ENCODE data around the gene ARHGEF16.

ARHGEF16 gene

DNA sequence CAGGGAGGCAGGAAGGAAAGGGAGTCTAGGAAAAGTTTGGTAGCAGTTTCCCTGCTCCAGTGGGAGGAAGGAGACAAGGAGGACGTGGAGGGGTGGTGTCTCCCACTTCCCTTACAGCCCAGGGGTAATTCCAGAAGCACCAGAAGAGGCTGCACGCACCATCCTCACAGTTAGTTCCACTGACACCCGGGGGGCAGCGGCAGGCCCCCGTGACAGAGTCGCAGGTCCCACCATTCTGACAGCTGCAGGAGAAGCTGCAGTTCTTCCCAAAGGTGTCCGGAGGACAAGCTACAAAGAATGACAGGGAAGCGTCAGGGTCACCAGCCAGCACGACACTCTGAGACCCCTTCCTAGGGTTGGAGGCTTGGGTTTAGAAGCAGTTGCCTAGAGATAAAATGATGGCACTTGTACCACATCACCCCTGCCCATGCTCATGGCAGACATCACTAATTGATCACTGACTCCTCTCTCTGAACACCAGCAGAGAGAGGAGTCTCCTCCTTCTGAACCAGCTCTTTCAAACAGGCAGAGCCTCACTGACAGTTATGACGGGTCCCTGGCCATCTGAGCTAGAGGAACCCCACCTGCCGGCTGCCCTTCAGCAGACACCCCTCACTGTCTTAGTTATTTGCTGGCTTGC lies 53.3 kb downstream of the ARHGEF16 start:
- no peak for DNase-seq
- Mint-ChIP-seq H3K27ac (no peak overlapping the region), H3K27me3 (ENCODE audit: low read depth, poor library complexity) (no peaks in the 10 kb centered on the region), H3K4me1 (no peaks in the 10 kb centered on the region), H3K36me3 (ENCODE audit: low read depth) (no peaks in the 10 kb centered on the region), H3K4me3 (no peak overlapping the region), H3K9me3 (no peaks in the 10 kb centered on the region)
- TF ChIP-seq CTCF (IDR thresholded peaks at IDR 0.05), result no peak

DNA sequence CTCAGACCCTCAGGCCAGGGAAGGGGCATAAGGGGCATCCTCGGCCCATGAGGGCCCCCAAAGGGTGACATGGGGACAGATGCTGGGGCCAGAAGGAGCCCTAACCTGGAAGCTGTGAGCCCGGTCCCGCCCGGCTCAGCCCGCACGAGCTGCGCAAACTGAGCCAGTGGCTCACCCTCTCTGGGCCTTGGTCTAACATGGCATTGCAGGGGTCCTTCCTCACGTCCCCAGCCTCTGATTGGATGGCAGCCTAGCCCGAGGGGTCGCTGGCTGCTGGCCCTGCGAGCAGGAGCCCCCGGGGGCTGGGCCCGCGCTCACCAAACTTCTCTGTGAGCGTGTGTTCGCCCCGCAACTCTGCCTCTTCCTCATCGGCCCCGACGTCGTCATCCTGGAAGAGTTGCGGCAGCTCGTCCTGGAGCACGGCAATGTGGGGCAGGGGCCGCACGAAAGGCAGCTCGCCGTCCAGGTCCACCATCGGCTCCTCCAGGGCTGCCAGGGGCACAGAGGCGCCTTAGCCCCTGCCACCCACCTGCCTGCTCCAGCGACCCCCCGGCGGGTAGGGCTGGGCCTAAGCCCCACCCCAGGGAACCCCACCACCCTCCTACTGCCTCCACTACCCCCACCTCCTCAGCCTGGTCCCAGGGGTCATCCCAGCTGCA lies 54.4 kb downstream of the ARHGEF16 start:
- no peak overlapping the region for H3K27ac Mint-ChIP-seq
- TF ChIP-seq CTCF (IDR thresholded peaks at IDR 0.05), result no peak
- H3K4me1 Mint-ChIP-seq, result no peaks in the 10 kb centered on the region
- no peaks in the 10 kb centered on the region for H3K36me3 Mint-ChIP-seq (ENCODE audit: low read depth)
- no peak for DNase-seq
- no peaks in the 10 kb centered on the region for H3K9me3 Mint-ChIP-seq
- H3K27me3 Mint-ChIP-seq (ENCODE audit: low read depth, poor library complexity), result no peaks in the 10 kb centered on the region
- no peak overlapping the region for H3K4me3 Mint-ChIP-seq

DNA sequence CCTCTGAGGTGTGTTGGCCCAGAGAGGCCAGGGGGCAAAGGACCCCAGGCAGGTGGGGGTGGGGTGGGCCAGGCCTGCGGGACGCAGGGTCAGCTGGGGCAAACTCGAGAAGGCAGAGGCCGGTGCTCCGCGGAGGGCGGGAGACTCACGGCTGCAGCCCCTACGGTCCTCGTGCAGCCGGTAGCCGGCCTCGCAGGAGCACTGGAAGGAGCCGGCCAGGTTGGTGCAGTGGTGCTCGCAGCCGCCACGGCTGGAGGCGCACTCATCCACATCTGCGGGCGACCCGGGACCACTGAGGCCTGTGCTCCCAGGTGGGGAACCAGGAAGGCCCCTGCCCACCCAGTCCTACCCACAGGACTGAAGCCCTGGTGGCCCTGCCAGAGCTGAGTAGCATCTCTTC lies 55.3 kb downstream of the ARHGEF16 start:
- no peaks in the 10 kb centered on the region for H3K9me3 Mint-ChIP-seq
- no peaks in the 10 kb centered on the region for H3K27me3 Mint-ChIP-seq (ENCODE audit: low read depth, poor library complexity)
- H3K4me1 Mint-ChIP-seq, result no peaks in the 10 kb centered on the region
- H3K4me3 Mint-ChIP-seq, result no peak overlapping the region
- no peak overlapping the region for H3K27ac Mint-ChIP-seq
- DNase-seq, result no peak
- no peak for TF ChIP-seq CTCF (IDR thresholded peaks at IDR 0.05)
- H3K36me3 Mint-ChIP-seq (ENCODE audit: low read depth), result no peaks in the 10 kb centered on the region

DNA sequence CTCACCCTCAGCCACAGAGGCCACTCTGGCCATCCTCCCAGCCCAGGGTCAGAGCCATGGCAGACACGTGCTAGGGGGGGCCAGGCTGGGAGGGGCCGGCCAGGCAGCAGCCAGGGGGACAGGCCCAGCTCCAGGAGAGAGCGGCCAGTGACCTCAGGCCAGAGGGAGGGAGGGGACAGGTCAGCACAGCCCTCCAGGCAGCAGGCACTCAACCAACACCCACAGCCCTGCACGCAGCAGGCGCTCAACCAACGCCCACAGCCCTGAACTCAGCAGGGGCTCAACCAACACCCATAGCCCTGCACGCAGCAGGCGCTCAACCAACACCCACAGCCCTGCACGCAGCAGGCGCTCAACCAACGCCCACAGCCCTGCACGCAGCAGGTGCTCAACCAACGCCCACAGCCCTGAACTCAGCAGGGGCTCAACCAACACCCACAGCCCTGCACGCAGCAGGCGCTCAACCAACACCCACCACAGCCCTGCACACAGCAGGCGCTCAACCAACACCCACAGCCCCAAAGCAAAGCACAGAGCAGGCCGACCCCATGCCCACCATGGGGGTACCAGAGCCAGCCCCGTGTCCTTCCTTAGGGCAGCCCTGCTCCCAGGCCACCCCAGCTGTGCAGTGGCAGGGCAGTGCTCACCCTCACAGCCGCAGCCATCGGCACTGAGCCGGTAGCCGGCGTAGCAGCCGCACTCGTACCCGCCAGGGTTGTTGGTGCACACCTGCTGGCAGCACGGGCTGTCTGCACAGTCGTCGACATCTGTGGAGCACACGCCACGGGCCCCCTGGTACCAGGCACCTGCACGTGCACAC lies 55.9 kb downstream of the ARHGEF16 start:
- TF ChIP-seq CTCF (IDR thresholded peaks at IDR 0.05), result no peak
- Mint-ChIP-seq H3K27ac (no peak overlapping the region), H3K4me3 (no peak overlapping the region), H3K9me3 (no peaks in the 10 kb centered on the region), H3K27me3 (ENCODE audit: low read depth, poor library complexity) (no peaks in the 10 kb centered on the region), H3K4me1 (no peaks in the 10 kb centered on the region), H3K36me3 (ENCODE audit: low read depth) (no peaks in the 10 kb centered on the region)
- no peak for DNase-seq

GRCh38 chr1:3510956-3511250 lies 56.4 kb downstream of the ARHGEF16 start:
- H3K36me3 Mint-ChIP-seq (ENCODE audit: low read depth), result no peaks in the 10 kb centered on the region
- no peak overlapping the region for H3K4me3 Mint-ChIP-seq
- no peak for TF ChIP-seq CTCF (IDR thresholded peaks at IDR 0.05)

More at GRCh38 chr1:3510956-3511250, 56.4 kb downstream of the ARHGEF16 start:
- Mint-ChIP-seq H3K9me3 (no peaks in the 10 kb centered on the region), H3K27me3 (ENCODE audit: low read depth, poor library complexity) (no peaks in the 10 kb centered on the region), H3K4me1 (no peaks in the 10 kb centered on the region), H3K27ac (no peak overlapping the region)
- no peak for DNase-seq

Measured in nephron progenitor cell (in vitro differentiated cells).